ENCODE results near the gene IL12RB1.

Gene IL12RB1

DNA sequence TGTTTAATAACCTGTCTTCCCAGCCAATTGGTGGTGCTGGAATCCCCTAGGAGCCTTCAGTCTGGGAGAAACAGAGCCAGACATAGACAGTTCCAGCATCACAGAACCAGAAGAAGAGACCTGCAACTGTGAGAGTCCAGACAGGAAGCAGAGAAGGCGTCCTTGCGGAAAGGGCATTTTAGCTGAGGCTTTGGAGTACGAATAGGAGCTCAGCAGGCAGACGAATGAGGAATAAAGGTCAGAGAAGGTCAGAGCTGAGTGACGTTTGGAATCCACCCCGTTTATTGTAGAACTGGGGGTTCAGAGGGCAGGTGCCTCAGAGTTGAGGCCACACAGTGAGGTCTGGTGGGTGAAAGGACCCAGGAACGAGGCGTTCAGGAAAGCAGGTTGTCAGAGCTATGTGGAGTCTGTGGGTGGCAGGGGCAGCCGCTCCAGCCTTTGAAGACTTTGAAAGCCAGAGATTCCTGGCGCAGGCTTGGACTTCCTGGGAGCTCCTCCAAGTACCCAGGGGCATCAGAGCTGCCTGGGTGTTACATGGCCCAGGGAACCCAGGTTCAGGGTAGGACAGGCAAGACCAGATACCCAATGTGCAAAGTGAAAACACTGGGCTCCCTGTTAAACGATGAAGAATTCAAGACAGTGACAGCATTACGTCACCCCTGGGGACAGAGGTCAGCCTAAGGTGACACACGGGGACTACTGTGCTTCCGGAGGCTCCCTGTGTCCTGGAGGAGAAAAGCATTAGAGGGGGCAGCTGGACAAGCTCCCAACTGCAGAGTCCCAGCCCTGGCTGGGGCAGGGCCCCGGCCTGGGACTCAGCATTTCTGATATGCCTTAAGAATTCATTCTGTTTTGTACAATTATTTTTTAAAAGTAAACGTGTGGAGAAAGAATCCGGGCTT lies 73.3 kb downstream of the IL12RB1 start:
- FAIRE-seq (no peak), DNase-seq (ENCODE audit: insufficient read length, low spot score) (no peak)

DNA sequence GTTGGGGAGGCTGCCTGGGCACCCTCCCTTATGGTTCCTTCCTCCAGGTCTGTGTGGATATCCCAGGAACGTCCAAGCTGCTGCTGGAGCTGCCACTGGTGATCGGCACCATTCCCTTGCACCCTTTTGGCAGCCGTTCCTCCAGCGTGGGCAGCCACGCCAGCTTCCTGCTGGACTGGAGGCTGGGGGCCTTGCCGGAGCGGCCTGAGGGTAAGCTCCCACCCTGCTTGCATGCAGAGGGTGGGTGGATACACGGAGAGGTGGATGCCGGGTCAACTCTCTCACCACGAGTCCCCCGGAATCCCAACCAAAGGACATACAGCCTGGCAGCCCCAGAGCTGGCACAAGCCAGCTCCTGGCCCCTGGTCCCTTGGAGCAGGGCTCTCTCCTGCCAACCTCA lies 76.6 kb downstream of the IL12RB1 start:
- FAIRE-seq (no peak), DNase-seq (ENCODE audit: insufficient read length, low spot score) (no peak)

DNA sequence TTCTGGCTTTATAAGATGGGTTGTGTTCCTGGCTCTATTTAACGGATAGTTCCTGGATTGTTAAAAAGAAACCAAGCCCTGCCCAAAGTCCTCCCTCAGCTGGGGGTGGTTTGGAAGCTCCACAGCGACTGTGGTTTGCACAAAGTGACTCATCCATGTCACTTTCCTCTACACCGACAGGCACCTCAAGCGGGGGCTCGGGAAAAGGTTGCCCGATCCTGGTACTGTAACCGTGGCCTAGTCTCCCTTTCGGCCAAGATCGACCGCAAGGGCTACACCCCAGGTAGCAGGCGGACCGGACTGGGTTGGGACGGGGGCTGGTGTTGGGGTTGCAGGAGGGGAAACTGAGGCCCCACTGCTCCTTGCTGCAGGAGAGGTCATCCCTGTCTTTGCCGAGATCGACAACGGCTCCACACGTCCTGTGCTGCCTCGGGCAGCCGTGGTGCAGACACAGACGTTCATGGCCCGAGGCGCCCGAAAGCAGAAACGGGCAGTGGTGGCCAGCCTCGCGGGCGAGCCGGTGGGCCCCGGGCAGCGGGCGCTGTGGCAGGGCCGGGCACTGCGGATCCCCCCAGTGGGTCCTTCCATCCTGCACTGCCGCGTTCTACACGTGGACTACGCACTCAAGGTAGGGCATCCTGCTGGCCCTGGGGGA lies 77.2 kb downstream of the IL12RB1 start:
- FAIRE-seq (no peak), DNase-seq (ENCODE audit: insufficient read length, low spot score) (no peak)

Data from GM19239 (cell line).